H9 (cell line): Measurements from ENCODE around the gene TEK. TPM values are rescaled to one million over a fixed set of nuclear protein-coding genes. Genes with fewer than 3 reads are reported as not detected.

Experiments used
- DNase-seq: peaks from one replicate; pipeline ENCODE4 v3.0.0-alpha.2; 2017
- H2AFZ ChIP-seq: one replicate; pipeline ENCODE4 v1.6.1; 2013; ENCODE audit warnings: mild to moderate bottlenecking, low read length, control low read depth, moderate library complexity
- H2AK5ac ChIP-seq: 2 replicates; pipeline ENCODE4 v1.6.1; 2013; ENCODE audit warnings: low read length, control low read depth, mixed read lengths; ENCODE audit not compliant: insufficient read length
- H2BK120ac ChIP-seq: one replicate; pipeline ENCODE4 v1.6.1; 2013; ENCODE audit warnings: low read depth, mild to moderate bottlenecking, low read length, control low read depth, inconsistent platforms; ENCODE audit not compliant: poor library complexity, severe bottlenecking
- H2BK12ac ChIP-seq: 2 replicates; pipeline ENCODE4 v1.6.1; 2013; ENCODE audit warnings: low read length, control low read depth, mixed read lengths, low read depth; ENCODE audit not compliant: insufficient read length
- H2BK15ac ChIP-seq: 2 replicates; pipeline ENCODE4 v1.6.1; 2013; ENCODE audit warnings: low read depth, low read length, control low read depth
- H2BK20ac ChIP-seq: one replicate; pipeline ENCODE4 v1.6.1; 2013; ENCODE audit warnings: low read depth, mild to moderate bottlenecking, low read length, control low read depth, inconsistent platforms; ENCODE audit not compliant: poor library complexity, severe bottlenecking
- H2BK5ac ChIP-seq: 2 replicates; pipeline ENCODE4 v1.6.1; 2013; ENCODE audit warnings: low read length, control low read depth, mixed read lengths; ENCODE audit not compliant: insufficient read length
- H3K14ac ChIP-seq: 2 replicates; pipeline ENCODE4 v1.6.1; 2013; ENCODE audit warnings: low read length, control low read depth; ENCODE audit not compliant: insufficient read depth
- H3K18ac ChIP-seq: 2 replicates; pipeline ENCODE4 v1.6.1; 2013; ENCODE audit warnings: low read depth, mild to moderate bottlenecking, mixed read lengths, low read length, control low read depth; ENCODE audit not compliant: insufficient read length
- H3K23ac ChIP-seq: 2 replicates; pipeline ENCODE4 v1.6.1; 2013; ENCODE audit warnings: low read length, control low read depth, mixed read lengths, low read depth; ENCODE audit not compliant: insufficient read length
- H3K23me2 ChIP-seq: 2 replicates; pipeline ENCODE4 v1.6.1; 2013; ENCODE audit warnings: low read depth, mild to moderate bottlenecking, mixed read lengths, low read length, control low read depth; ENCODE audit not compliant: insufficient read length, poor library complexity, severe bottlenecking
- H3K27ac ChIP-seq: 2 replicates; pipeline ENCODE4 v1.5.1; 2013; ENCODE audit warnings: low read length, control low read depth, mixed read lengths, low read depth; ENCODE audit not compliant: insufficient read length
- H3K27me3 ChIP-seq: 2 replicates; pipeline ENCODE4 v1.6.1; 2013; ENCODE audit warnings: low read length, control low read depth, inconsistent platforms; ENCODE audit not compliant: insufficient read depth
- H3K4ac ChIP-seq: 2 replicates; pipeline ENCODE4 v1.6.1; 2013; ENCODE audit warnings: low read depth, mild to moderate bottlenecking, control low read depth, inconsistent platforms, low read length, moderate library complexity
- H3K4me1 ChIP-seq: 2 replicates; pipeline ENCODE4 v1.6.1; 2013; ENCODE audit warnings: low read length, control low read depth, inconsistent platforms; ENCODE audit not compliant: insufficient read depth
- H3K4me2 ChIP-seq: 2 replicates; pipeline ENCODE4 v1.6.1; 2013; ENCODE audit warnings: low read length, control low read depth, mixed read lengths; ENCODE audit not compliant: insufficient read length, insufficient read depth
- H3K56ac ChIP-seq: 2 replicates; pipeline ENCODE4 v1.6.1; 2013; ENCODE audit warnings: low read depth, mild to moderate bottlenecking, mixed read lengths, low read length, control low read depth; ENCODE audit not compliant: insufficient read length
- H3K79me1 ChIP-seq: 2 replicates; pipeline ENCODE4 v1.6.1; 2013; ENCODE audit warnings: low read depth, mild to moderate bottlenecking, moderate library complexity, low read length, control low read depth, inconsistent platforms; ENCODE audit not compliant: insufficient read depth, poor library complexity, severe bottlenecking
- H3K79me2 ChIP-seq: 2 replicates; pipeline ENCODE4 v1.6.1; 2013; ENCODE audit warnings: low read length, control low read depth, inconsistent platforms; ENCODE audit not compliant: insufficient read depth
- H3K9ac ChIP-seq: 2 replicates; pipeline ENCODE4 v1.6.1; 2013; ENCODE audit warnings: low read length, control low read depth, mixed read lengths; ENCODE audit not compliant: insufficient read length; ENCODE audit errors: extremely low read depth
- H3K9me3 ChIP-seq: one replicate; pipeline ENCODE4 v1.6.1; 2013; ENCODE audit warnings: low read depth, low read length, inconsistent platforms; ENCODE audit not compliant: control insufficient read depth
- H3T11ph ChIP-seq: one replicate; pipeline ENCODE4 v1.6.1; 2013; ENCODE audit warnings: mild to moderate bottlenecking, low read length, control low read depth, inconsistent platforms
- H4K20me1 ChIP-seq: one replicate; pipeline ENCODE4 v1.6.1; 2013; ENCODE audit not compliant: control insufficient read depth, insufficient read length, insufficient read depth
- H4K5ac ChIP-seq: 2 replicates; pipeline ENCODE4 v1.6.1; 2013; ENCODE audit warnings: low read depth, mild to moderate bottlenecking, mixed read lengths, low read length, control low read depth; ENCODE audit not compliant: insufficient read length
- H4K8ac ChIP-seq: replicated peaks from 2 replicates; pipeline ENCODE4 v1.6.1; 2013; ENCODE audit warnings: low read length, control low read depth, mixed read lengths, low read depth; ENCODE audit not compliant: insufficient read length
- H4K91ac ChIP-seq: 2 replicates; pipeline ENCODE4 v1.6.1; 2013; ENCODE audit warnings: low read depth, mild to moderate bottlenecking, moderate library complexity, mixed read lengths, low read length, control low read depth; ENCODE audit not compliant: insufficient read length
- H3K27ac Mint-ChIP-seq, 3 experiments: 2 replicates in 2 of 3; 3 replicates in 1 of 3; pipeline ENCODE4 v1.8.0; 2020 to 2021; ENCODE audit warnings: mixed read lengths in 3 of 3, mild to moderate bottlenecking in 1 of 3, moderate library complexity in 1 of 3
- H3K27me3 Mint-ChIP-seq: 2 replicates; pipeline ENCODE4 v1.8.0; 2021; ENCODE audit warnings: low read depth, mild to moderate bottlenecking, moderate library complexity, mixed read lengths
- H3K36me3 Mint-ChIP-seq, 3 experiments: 2 replicates in 2 of 3; 3 replicates in 1 of 3; pipeline ENCODE4 v1.8.0; 2020 to 2021; ENCODE audit warnings: low read depth in 3 of 3, mixed read lengths in 3 of 3; ENCODE audit not compliant: insufficient read depth in 1 of 3
- H3K4me1 Mint-ChIP-seq, 2 experiments: 2 replicates each; pipeline ENCODE4 v1.8.0; 2020; ENCODE audit warnings: mixed read lengths in 2 of 2
- H3K4me3 Mint-ChIP-seq, 2 experiments: 2 replicates in 1 of 2; 3 replicates in 1 of 2; pipeline ENCODE4 v1.8.0; 2020 to 2021; ENCODE audit warnings: mild to moderate bottlenecking in 2 of 2, mixed read lengths in 2 of 2, moderate library complexity in 1 of 2
- H3K9me3 Mint-ChIP-seq, 2 experiments: 2 replicates in 1 of 2; 3 replicates in 1 of 2; pipeline ENCODE4 v1.8.0; 2020; ENCODE audit warnings: mild to moderate bottlenecking in 2 of 2, mixed read lengths in 2 of 2, moderate library complexity in 1 of 2
- WGBS: extraction: QIAGEN DNeasy Blood & Tissue Kit; methylation state at CpG from one replicate; pipeline ENCODE4 v1.1.7; 2013; ENCODE audit warnings: missing lambda C conversion rate, low lambda C conversion rate, mixed read lengths; ENCODE audit not compliant: insufficient read length; ENCODE audit errors: extremely low coverage; 5-methylcytosine and 5-hydroxymethylcytosine counted together
- total RNA-seq: library from RNA; stranded (reverse); gene quantifications from 2 replicates; pipeline ENCODE4 v1.2.1, GENCODE V29; 2021
- TF ChIP-seq, protein P1 (sequence below): fragments of 200-600 bp; sonication (generic); conservative IDR thresholded peaks from 3 replicates; pipeline ENCODE4 v1.8.0; 2021; ENCODE audit warnings: antibody characterized with exemption, mild to moderate bottlenecking

TEK gene
- total RNA-seq, 1 experiment from 2014 or later, result 1.8 TPM

DNA sequence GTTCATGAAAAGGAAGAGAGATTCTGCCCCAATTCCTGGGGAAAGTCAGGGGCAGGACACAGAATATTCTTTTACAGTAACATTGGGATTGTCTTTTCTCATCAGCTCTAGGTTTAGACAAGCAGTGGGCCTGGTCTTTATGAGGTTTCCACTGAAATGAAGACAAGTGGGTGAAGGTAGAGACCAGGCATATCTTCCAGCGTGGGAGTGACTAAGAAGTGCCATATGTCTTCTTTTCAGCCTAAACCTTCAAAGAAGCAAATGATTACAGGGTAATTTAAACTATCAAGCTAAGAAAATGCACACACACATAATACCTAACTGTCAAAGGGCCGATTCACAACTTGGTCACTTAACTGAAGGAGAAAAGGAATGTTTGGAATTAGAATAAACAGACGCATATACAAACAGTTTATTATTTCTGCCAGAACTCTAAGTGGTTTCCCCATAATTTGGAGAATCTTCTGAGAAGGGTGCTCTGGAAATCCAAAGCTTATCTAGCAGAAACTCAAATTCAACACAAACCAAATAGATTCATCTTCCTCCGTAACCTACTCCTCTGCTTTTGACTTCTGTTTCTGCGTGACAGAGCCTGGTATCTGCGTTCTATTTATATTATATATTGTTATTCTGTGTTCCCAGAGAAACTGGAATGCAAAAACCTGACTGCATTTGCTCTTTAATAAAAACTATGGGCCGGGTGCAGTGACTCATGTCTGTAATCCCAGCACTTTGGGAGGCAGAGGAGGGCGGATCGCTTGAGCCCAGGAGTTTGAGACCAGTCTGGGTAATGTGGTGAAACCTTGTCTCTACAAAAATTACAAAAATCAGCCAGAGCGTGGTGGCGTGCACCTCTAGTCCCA is 22.0 kb upstream of the TEK start:
- Mint-ChIP-seq H3K27ac (no peak overlapping the region), H3K4me3 (no peak overlapping the region), H3K9me3 (peaks cover 0 to 7% of the 10 kb centered on the region in 2 experiments; a peak in 2 of 5 replicates), H3K27me3 (no peaks in the 10 kb centered on the region), H3K4me1 (no peaks in the 10 kb centered on the region), H3K36me3 (peaks cover 0 to 5% (median 0%) of the 10 kb centered on the region in 3 experiments; a peak in 2 of 7 replicates)
- Histone ChIP-seq H2BK12ac (no peak overlapping the region), H2BK120ac (no peak overlapping the region), H2AFZ (no peak overlapping the region), H3K27me3 (no peaks in the 10 kb centered on the region), H3K79me1 (no peaks in the 10 kb centered on the region), H2BK5ac (no peak overlapping the region), H3K9ac (no peak overlapping the region), H3K4ac (no peak overlapping the region), H3K4me2 (no peak overlapping the region), H3K23ac (no peak overlapping the region), H2AK5ac (no peak overlapping the region), H3K23me2 (no peaks in the 10 kb centered on the region), H4K91ac (no peak overlapping the region), H4K5ac (no peak overlapping the region), H4K20me1 (no peaks in the 10 kb centered on the region), H3K14ac (no peak overlapping the region), H3K79me2 (no peaks in the 10 kb centered on the region), H3K18ac (no peak overlapping the region), H4K8ac (no peak overlapping the region), H3T11ph (no peak overlapping the region), H3K9me3 (no peaks in the 10 kb centered on the region), H2BK15ac (no peak overlapping the region), H2BK20ac (no peak overlapping the region), H3K27ac (no peak overlapping the region), H3K56ac (no peak overlapping the region), H3K4me1 (no peaks in the 10 kb centered on the region; the same call in 1 of the 2 replicates)
- TF ChIP-seq, protein P1, sequence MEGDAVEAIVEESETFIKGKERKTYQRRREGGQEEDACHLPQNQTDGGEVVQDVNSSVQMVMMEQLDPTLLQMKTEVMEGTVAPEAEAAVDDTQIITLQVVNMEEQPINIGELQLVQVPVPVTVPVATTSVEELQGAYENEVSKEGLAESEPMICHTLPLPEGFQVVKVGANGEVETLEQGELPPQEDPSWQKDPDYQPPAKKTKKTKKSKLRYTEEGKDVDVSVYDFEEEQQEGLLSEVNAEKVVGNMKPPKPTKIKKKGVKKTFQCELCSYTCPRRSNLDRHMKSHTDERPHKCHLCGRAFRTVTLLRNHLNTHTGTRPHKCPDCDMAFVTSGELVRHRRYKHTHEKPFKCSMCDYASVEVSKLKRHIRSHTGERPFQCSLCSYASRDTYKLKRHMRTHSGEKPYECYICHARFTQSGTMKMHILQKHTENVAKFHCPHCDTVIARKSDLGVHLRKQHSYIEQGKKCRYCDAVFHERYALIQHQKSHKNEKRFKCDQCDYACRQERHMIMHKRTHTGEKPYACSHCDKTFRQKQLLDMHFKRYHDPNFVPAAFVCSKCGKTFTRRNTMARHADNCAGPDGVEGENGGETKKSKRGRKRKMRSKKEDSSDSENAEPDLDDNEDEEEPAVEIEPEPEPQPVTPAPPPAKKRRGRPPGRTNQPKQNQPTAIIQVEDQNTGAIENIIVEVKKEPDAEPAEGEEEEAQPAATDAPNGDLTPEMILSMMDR, result no peak
- no peak for DNase-seq
- WGBS, result no CpG with 5 or more reads among the region's 11 CpGs
